HTR-8/SVneo (cell line): Measurements from ENCODE around the gene CXCL8.

Experiments used
- DNase-seq: peaks from one replicate; pipeline ENCODE4 v3.0.0; 2011; ENCODE audit warnings: low spot score, mixed read lengths; ENCODE audit not compliant: insufficient read length
- FAIRE-seq: peaks from 2 replicates; lab custom pipeline; 2011; peaks lifted over from hg19 to GRCh38; lab: Jason Lieb, UNC

Gene CXCL8

GRCh38 chr4:73780834-73781233 lies 40.5 kb downstream of the CXCL8 start:
- DNase-seq, result no peak
- FAIRE-seq, result no peak

GRCh38 chr4:73788411-73788810 lies 48.0 kb downstream of the CXCL8 start:
- DNase-seq (no peak), FAIRE-seq (no peak)
